ENCODE measurements around the gene KCNJ14. TPM values are rescaled to one million over a fixed set of nuclear protein-coding genes. Genes with fewer than 3 reads are reported as not detected.

Gene KCNJ14
- polyA plus RNA-seq, 4 donors: 0.22 to 0.80 (median 0.35) TPM

DNA sequence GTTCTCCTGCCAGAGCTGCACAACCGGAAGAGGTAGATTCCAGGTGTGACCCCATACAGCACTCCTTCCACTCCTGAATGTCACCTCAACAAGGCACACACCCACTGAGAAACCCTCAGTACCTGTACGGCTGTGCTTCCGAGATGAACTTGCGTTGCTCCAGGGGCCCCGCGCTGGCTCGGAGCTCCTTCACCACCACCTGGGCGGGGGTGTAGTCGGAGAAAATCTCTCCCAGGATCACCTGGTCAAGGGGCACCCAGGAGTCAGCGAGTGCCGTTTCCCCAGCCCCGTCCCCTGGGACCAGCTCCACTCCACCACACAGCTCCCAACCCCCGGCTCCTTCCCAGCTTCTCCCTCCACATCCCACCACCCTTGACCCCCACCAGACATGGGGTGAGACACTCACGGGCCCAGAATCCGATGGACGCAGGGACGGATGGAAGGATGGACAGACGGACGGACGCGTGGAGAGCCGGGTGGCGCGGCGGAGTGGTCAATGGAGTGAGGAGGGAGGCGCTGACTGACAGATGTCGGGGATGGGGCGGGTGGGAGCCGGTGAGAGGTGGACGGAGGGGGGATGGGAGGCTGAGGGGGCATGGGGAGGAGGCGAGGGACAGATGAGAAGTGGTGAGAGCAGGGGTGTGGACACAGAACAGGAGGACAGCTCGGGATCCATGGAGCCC lies 53.5 kb downstream of the KCNJ14 start:
- peaks cover 0 to 44% (median 13%) of the 10 kb centered on the region in 3 donors for H3K27me3 ChIP-seq (ENCODE audit: control insufficient read depth in 3 of 3, insufficient read depth in 3 of 3, low read length in 3 of 3)
- no peak overlapping the region for H3K27ac ChIP-seq (ENCODE audit: low read depth in 1 of 3, low read length in 2 of 3)
- peaks cover 0 to 2% (median 0%) of the 10 kb centered on the region in 3 donors for H3K36me3 ChIP-seq (ENCODE audit: control insufficient read depth in 3 of 3, insufficient read depth in 2 of 3, low read depth in 1 of 3, low read length in 3 of 3)
- WGBS, 3 donors: 60 to 82% (median 79%) methylated on average over 29 to 32 of the region's 32 CpGs
- H3K9me3 ChIP-seq (ENCODE audit: control insufficient read depth in 2 of 2, insufficient read depth in 1 of 2, low read depth in 1 of 2, low read length in 1 of 2): peaks cover 0 to 5% of the 10 kb centered on the region in 2 donors
- FAIRE-seq (no peak), DNase-seq (no peak)
- peaks cover 0 to 6% (median 0%) of the 10 kb centered on the region in 3 donors for H3K4me1 ChIP-seq (ENCODE audit: control insufficient read depth in 3 of 3, insufficient read depth in 2 of 3, low read depth in 1 of 3, low read length in 2 of 3)
- H3K4me3 ChIP-seq (ENCODE audit: low read depth in 1 of 3, low read length in 3 of 3): no peak overlapping the region

DNA sequence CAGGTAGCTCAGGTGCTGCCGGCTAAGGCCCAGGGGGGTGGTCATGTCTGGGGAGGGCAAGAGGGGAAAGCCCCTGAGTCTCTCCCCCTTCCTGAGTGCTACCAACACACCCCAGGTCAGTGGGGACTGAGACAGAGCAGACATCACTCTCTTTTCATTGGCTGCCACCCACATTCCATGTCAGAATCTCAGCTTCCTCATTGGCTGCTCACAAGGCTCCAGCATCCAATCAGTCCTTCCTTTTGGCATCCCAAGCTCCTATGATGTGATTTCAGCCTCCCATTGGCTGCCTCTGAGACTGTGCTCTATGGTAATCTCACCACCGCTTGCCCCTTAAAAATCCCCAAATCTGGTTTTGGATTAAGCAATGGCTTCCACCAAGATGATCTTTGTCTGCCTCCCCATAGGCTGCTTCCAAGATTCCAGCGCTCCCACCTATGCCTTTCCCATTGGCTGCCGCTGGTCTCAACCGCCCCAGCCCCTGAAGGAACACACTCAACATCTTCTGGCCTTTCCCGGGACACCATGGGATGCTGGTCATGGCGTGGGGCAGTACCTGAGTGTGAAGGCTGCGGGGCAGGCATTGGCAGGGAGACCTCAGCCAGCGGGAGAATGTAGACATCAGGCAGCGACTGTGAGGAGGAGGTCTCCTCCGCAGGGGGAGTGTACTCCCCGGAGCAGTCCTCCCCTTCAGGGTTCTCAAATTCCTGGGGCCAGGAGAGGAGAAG lies 54.3 kb downstream of the KCNJ14 start:
- no peak overlapping the region for H3K4me3 ChIP-seq (ENCODE audit: low read depth in 1 of 3, low read length in 3 of 3)
- 75 to 81% (median 79%) methylated on average over 10 to 12 of the region's 12 CpGs for whole genome bisulfite sequencing, 3 donors
- peaks cover 0 to 2% (median 0%) of the 10 kb centered on the region in 3 donors for H3K36me3 ChIP-seq (ENCODE audit: control insufficient read depth in 3 of 3, insufficient read depth in 2 of 3, low read depth in 1 of 3, low read length in 3 of 3)
- peaks cover 0 to 44% (median 13%) of the 10 kb centered on the region in 3 donors for H3K27me3 ChIP-seq (ENCODE audit: control insufficient read depth in 3 of 3, insufficient read depth in 3 of 3, low read length in 3 of 3)
- DNase-seq (no peak), FAIRE-seq (no peak)
- no peak overlapping the region for H3K27ac ChIP-seq (ENCODE audit: low read depth in 1 of 3, low read length in 2 of 3)
- H3K4me1 ChIP-seq (ENCODE audit: control insufficient read depth in 3 of 3, insufficient read depth in 2 of 3, low read depth in 1 of 3, low read length in 2 of 3): peaks cover 0 to 9% (median 0%) of the 10 kb centered on the region in 3 donors
- peaks cover 0 to 5% of the 10 kb centered on the region in 2 donors for H3K9me3 ChIP-seq (ENCODE audit: control insufficient read depth in 2 of 2, insufficient read depth in 1 of 2, low read depth in 1 of 2, low read length in 1 of 2)

DNA sequence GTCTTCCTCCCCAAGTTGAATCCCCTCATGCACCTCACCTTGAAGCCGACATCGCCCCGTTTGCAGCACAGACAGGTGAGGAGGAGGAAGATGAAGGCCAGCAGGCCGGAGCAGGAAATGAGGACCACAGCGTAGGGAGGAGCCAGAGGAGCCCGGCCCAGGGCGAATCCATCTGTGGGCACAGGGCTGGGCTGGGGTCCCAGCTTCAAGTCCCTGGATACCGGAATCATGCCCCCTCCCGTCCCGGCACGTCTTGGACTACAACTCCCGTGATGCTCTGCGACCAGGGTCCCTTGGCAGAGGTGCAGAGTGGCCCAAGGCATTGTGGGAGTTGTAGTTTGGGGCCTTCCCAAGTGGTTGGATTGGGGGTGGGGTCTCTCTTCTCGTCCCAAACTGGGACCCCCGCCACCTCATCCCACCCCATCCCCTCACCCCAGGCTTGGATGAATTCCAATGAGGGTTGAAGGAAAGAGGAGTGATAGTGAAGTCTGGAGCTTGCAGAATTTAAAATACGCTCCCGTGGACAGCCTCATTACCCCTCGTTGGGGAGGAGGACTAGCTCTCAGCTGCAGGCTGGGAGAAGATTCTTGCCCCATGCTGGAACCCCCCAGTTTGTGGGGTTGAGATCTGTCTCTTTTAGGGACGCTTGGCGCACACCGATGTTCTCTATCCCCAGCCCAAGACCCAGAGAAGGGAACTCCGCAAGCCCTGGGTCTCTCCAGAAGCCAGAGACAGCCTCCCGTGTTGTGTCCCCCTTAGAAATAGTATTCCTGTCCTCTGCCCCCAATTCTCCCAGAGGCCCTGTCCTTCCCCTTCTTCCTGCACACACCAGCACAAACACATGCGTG lies 55.3 kb downstream of the KCNJ14 start:
- FAIRE-seq (no peak), DNase-seq (peak in 1 of 2 donors; percentile 55)
- Histone ChIP-seq H3K4me3 (ENCODE audit: low read depth in 1 of 3, low read length in 3 of 3) (peak overlapping the region in 1 of 3 donors; percentile 17), H3K27me3 (ENCODE audit: control insufficient read depth in 3 of 3, insufficient read depth in 3 of 3, low read length in 3 of 3) (peaks cover 0 to 44% (median 13%) of the 10 kb centered on the region in 3 donors), H3K4me1 (ENCODE audit: control insufficient read depth in 3 of 3, insufficient read depth in 2 of 3, low read depth in 1 of 3, low read length in 2 of 3) (peaks cover 0 to 9% (median 0%) of the 10 kb centered on the region in 3 donors), H3K36me3 (ENCODE audit: control insufficient read depth in 3 of 3, insufficient read depth in 2 of 3, low read depth in 1 of 3, low read length in 3 of 3) (peaks cover 0 to 2% (median 0%) of the 10 kb centered on the region in 3 donors), H3K27ac (ENCODE audit: low read depth in 1 of 3, low read length in 2 of 3) (no peak overlapping the region), H3K9me3 (ENCODE audit: control insufficient read depth in 2 of 2, insufficient read depth in 1 of 2, low read depth in 1 of 2, low read length in 1 of 2) (peaks cover 0 to 5% of the 10 kb centered on the region in 2 donors)
- WGBS, 3 donors: 10 to 17% (median 14%) methylated on average over 24 of the region's 24 CpGs

DNA sequence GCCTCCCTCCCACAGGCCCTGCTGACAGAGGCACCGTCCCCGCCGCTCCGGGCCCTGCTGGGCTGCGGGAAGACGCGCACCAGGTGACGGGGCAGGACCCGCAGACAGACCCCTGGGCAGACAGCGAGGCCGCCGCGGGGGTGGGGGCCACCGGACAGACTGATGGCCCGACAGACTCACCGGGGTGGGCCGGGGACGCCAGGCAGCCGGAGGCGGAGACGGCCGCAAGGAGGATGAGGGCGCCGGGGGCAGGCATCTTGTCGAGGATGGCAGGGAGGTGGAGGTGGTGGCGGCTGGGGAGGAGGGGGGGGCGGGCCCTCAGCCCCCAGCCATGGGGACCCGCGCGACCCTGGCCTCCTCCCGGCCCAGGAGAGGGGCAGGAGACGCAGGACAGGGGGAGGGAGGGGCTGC lies 56.0 kb downstream of the KCNJ14 start:
- Histone ChIP-seq H3K4me1 (ENCODE audit: control insufficient read depth in 3 of 3, insufficient read depth in 2 of 3, low read depth in 1 of 3, low read length in 2 of 3) (peaks cover 0 to 9% (median 0%) of the 10 kb centered on the region in 3 donors), H3K27me3 (ENCODE audit: control insufficient read depth in 3 of 3, insufficient read depth in 3 of 3, low read length in 3 of 3) (peaks cover 0 to 44% (median 13%) of the 10 kb centered on the region in 3 donors), H3K4me3 (ENCODE audit: low read depth in 1 of 3, low read length in 3 of 3) (peak overlapping the region in 1 of 3 donors; percentile 26), H3K9me3 (ENCODE audit: control insufficient read depth in 2 of 2, insufficient read depth in 1 of 2, low read depth in 1 of 2, low read length in 1 of 2) (peaks cover 0 to 5% of the 10 kb centered on the region in 2 donors), H3K36me3 (ENCODE audit: control insufficient read depth in 3 of 3, insufficient read depth in 2 of 3, low read depth in 1 of 3, low read length in 3 of 3) (peaks cover 0 to 1% (median 0%) of the 10 kb centered on the region in 3 donors), H3K27ac (ENCODE audit: low read depth in 1 of 3, low read length in 2 of 3) (no peak overlapping the region)
- DNase-seq (no peak), FAIRE-seq (no peak)
- 2 to 4% (median 2%) methylated on average over 17 to 32 of the region's 32 CpGs for WGBS, 3 donors

DNA sequence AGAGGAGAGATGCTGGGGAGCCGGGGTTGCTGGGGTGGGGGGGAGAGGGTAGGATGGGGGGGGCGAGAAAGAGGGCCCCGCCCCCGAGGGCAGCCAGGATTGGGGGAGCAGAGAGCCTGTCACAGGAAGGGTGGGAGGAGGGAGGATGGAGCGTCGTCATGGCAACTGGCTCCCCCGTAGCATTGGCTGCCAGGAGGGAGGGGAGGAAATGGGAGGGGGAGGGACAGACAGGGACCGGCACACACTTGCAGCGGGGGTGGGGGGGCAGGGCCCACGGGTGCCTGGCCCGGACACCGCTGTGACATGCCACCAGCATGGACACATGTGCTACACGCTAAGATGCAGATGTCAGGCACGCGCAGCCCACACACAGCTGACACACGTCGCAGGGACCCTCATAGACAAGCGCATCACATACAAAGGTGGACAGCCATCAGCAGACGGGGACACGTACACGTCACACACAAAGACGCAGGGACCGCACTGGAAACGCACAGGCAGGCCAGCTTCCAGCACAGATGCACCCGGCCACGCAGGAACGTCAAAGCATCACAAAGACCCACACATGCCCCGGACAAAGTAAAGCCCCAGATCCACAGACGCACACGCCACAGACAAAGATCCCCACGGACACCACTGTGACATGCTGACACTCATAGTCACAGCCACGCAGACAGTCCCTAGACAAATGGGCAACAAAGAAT lies 56.6 kb downstream of the KCNJ14 start, which contains the start of gene LMTK3:
Gene LMTK3 (minus strand): TSS at position 36 of the 704 bp plus-strand sequence. CDS start 259 bp downstream, outside the sequence.
- Histone ChIP-seq H3K4me3 (ENCODE audit: low read depth in 1 of 3, low read length in 3 of 3) (peak within 1 kb of the TSS in 1 of 3 donors; percentile 26), H3K9me3 (ENCODE audit: control insufficient read depth in 2 of 2, insufficient read depth in 1 of 2, low read depth in 1 of 2, low read length in 1 of 2) (peaks cover 0 to 5% of the 10 kb centered on the region in 2 donors), H3K4me1 (ENCODE audit: control insufficient read depth in 3 of 3, insufficient read depth in 2 of 3, low read depth in 1 of 3, low read length in 2 of 3) (peaks cover 0 to 9% (median 0%) of the 10 kb centered on the region in 3 donors), H3K27me3 (ENCODE audit: control insufficient read depth in 3 of 3, insufficient read depth in 3 of 3, low read length in 3 of 3) (peaks cover 0 to 44% (median 13%) of the 10 kb centered on the region in 3 donors), H3K36me3 (ENCODE audit: control insufficient read depth in 3 of 3, insufficient read depth in 2 of 3, low read depth in 1 of 3, low read length in 3 of 3) (no peaks in the 10 kb centered on the region), H3K27ac (ENCODE audit: low read depth in 1 of 3, low read length in 2 of 3) (no peak within 1 kb of the TSS)
- 7 to 11% (median 7%) methylated on average over 24 to 32 of the region's 32 CpGs for WGBS, 3 donors
- DNase-seq (no peak), FAIRE-seq (no peak)

DNA sequence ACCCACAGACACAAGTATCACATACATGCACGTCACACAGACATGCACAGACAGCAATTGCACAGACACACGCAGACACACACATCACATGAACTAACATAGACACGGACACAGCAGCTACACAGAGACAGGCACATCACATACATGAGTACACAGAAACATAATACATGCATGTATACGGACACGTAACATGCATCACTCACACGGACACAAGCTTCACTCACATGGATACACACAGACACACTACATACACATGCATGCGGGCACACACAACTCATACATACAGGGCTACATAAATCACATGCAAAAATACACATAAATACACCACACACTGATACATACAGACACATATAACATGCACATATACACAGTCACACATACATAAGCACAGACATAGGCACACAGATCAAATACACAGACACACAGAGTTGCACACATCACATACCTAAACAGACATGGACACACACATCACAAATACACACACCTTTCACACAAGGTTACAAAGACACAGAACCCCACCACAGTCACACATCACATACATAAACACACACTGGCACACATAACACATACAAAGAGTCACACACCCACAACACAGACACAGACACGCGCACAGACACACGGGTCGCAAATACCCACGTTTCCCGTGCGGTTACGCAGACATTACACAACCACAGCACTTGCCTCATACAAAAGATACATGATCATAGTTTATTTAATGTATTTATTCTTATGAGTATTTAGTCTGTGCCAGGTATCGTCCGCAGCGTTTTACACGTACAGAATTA lies 57.3 kb downstream of the KCNJ14 start:
- Histone ChIP-seq H3K36me3 (ENCODE audit: control insufficient read depth in 3 of 3, insufficient read depth in 2 of 3, low read depth in 1 of 3, low read length in 3 of 3) (no peaks in the 10 kb centered on the region), H3K27me3 (ENCODE audit: control insufficient read depth in 3 of 3, insufficient read depth in 3 of 3, low read length in 3 of 3) (peaks cover 0 to 44% (median 13%) of the 10 kb centered on the region in 3 donors), H3K4me1 (ENCODE audit: control insufficient read depth in 3 of 3, insufficient read depth in 2 of 3, low read depth in 1 of 3, low read length in 2 of 3) (peaks cover 0 to 9% (median 0%) of the 10 kb centered on the region in 3 donors), H3K27ac (ENCODE audit: low read depth in 1 of 3, low read length in 2 of 3) (no peak overlapping the region), H3K4me3 (ENCODE audit: low read depth in 1 of 3, low read length in 3 of 3) (peak overlapping the region in 1 of 3 donors; percentile 52), H3K9me3 (ENCODE audit: control insufficient read depth in 2 of 2, insufficient read depth in 1 of 2, low read depth in 1 of 2, low read length in 1 of 2) (peaks cover 0 to 5% of the 10 kb centered on the region in 2 donors)
- no peak for FAIRE-seq
- no peak for DNase-seq
- WGBS, 3 donors: 27 to 35% (median 27%) methylated on average over 19 of the region's 19 CpGs

All from small intestine (tissue), 7 donors.